Skeletal muscle satellite cell (primary cell): ENCODE measurements around the gene TENT4A.
A peak's percentile ranks its signal among the peaks of the same experiment; 100 is the strongest.

Experiments
- H3K27me3 ChIP-seq: 2 replicates; pipeline ENCODE4 v1.7.0; 2013; ENCODE audit warnings: low read length; ENCODE audit not compliant: control insufficient read depth, insufficient read depth
- H3K36me3 ChIP-seq: 2 replicates; pipeline ENCODE4 v1.7.0; 2013; ENCODE audit warnings: mild to moderate bottlenecking, control low read depth, low read length; ENCODE audit not compliant: insufficient read depth
- H3K4me1 ChIP-seq: 2 replicates; pipeline ENCODE4 v1.7.0; 2013; ENCODE audit warnings: low read length; ENCODE audit not compliant: control insufficient read depth, insufficient read depth
- H3K4me2 ChIP-seq: 2 replicates; pipeline ENCODE4 v1.7.0; 2013; ENCODE audit warnings: mild to moderate bottlenecking, low read length
- H3K4me3 ChIP-seq: 2 replicates; pipeline ENCODE4 v1.7.0; 2013; ENCODE audit warnings: low read length
- H3K9ac ChIP-seq: 2 replicates; pipeline ENCODE4 v1.7.0; 2013; ENCODE audit warnings: mild to moderate bottlenecking, low read depth, low read length, moderate library complexity
- H3K9me3 ChIP-seq: replicated peaks from 2 replicates; pipeline ENCODE4 v1.7.0; 2013; ENCODE audit warnings: mild to moderate bottlenecking, control low read depth, low read length

TENT4A gene

GRCh38 chr5:6711409-6712141 lies 1.7 kb upstream of the TENT4A start:
- Histone ChIP-seq H3K9me3 (no peaks in the 10 kb centered on the region), H3K4me3 (peak overlapping the region; percentile 85), H3K4me2 (peak overlapping the region; percentile 95), H3K36me3 (peaks cover 2% of the 10 kb centered on the region), H3K27me3 (no peaks in the 10 kb centered on the region), H3K4me1 (peaks cover 21% of the 10 kb centered on the region), H3K9ac (peak overlapping the region; percentile 90)

- Histone ChIP-seq H3K27me3 (no peaks in the 10 kb centered on the region), H3K4me2 (peak overlapping the region; percentile 95), H3K36me3 (peaks cover 8% of the 10 kb centered on the region), H3K4me3 (peak overlapping the region; percentile 85), H3K9me3 (no peaks in the 10 kb centered on the region), H3K9ac (peak overlapping the region; percentile 90), H3K4me1 (peaks cover 27% of the 10 kb centered on the region)
Measured at GRCh38 chr5:6712142-6712576, 1.1 kb upstream of the TENT4A start.

GRCh38 chr5:6712577-6713273 lies 507 bp upstream of the TENT4A start:
- Histone ChIP-seq H3K4me2 (peak overlapping the region; percentile 95), H3K27me3 (no peaks in the 10 kb centered on the region), H3K4me3 (peak overlapping the region; percentile 85), H3K36me3 (peaks cover 8% of the 10 kb centered on the region), H3K9me3 (no peaks in the 10 kb centered on the region), H3K9ac (peak overlapping the region; percentile 90), H3K4me1 (peaks cover 32% of the 10 kb centered on the region)

- Histone ChIP-seq H3K36me3 (peaks cover 8% of the 10 kb centered on the region), H3K9ac (peak overlapping the region; percentile 70), H3K4me3 (peak overlapping the region; percentile 70), H3K4me2 (peak overlapping the region; percentile 92), H3K27me3 (no peaks in the 10 kb centered on the region), H3K9me3 (no peaks in the 10 kb centered on the region), H3K4me1 (peaks cover 38% of the 10 kb centered on the region)
Measured at GRCh38 chr5:6714226-6715041, 1.2 kb downstream of the TENT4A start.

GRCh38 chr5:6715271-6715670 lies 2.0 kb downstream of the TENT4A start:
- peak overlapping the region; percentile 70 for H3K9ac ChIP-seq
- H3K4me2 ChIP-seq: peak overlapping the region; percentile 92
- no peaks in the 10 kb centered on the region for H3K27me3 ChIP-seq
- peak overlapping the region; percentile 70 for H3K4me3 ChIP-seq
- peaks cover 46% of the 10 kb centered on the region for H3K4me1 ChIP-seq
- no peaks in the 10 kb centered on the region for H3K9me3 ChIP-seq
- peaks cover 8% of the 10 kb centered on the region for H3K36me3 ChIP-seq

GRCh38 chr5:6715758-6716628 lies 2.8 kb downstream of the TENT4A start:
- H3K27me3 ChIP-seq: no peaks in the 10 kb centered on the region
- H3K4me3 ChIP-seq: peak overlapping the region; percentile 70
- peak overlapping the region; percentile 92 for H3K4me2 ChIP-seq
- peak overlapping the region; percentile 70 for H3K9ac ChIP-seq
- peaks cover 8% of the 10 kb centered on the region for H3K36me3 ChIP-seq
- H3K9me3 ChIP-seq: no peaks in the 10 kb centered on the region
- H3K4me1 ChIP-seq: peaks cover 52% of the 10 kb centered on the region

GRCh38 chr5:6716629-6717149 lies 3.5 kb downstream of the TENT4A start:
- Histone ChIP-seq H3K36me3 (peaks cover 8% of the 10 kb centered on the region), H3K4me1 (peaks cover 55% of the 10 kb centered on the region), H3K9me3 (no peaks in the 10 kb centered on the region), H3K27me3 (no peaks in the 10 kb centered on the region), H3K4me3 (peak overlapping the region; percentile 70), H3K4me2 (peak overlapping the region; percentile 92), H3K9ac (no peak overlapping the region)

GRCh38 chr5:6717247-6717646 lies 4.0 kb downstream of the TENT4A start:
- Histone ChIP-seq H3K9me3 (no peaks in the 10 kb centered on the region), H3K36me3 (peaks cover 8% of the 10 kb centered on the region), H3K4me1 (peaks cover 58% of the 10 kb centered on the region), H3K4me3 (peak overlapping the region; percentile 70), H3K4me2 (peak overlapping the region; percentile 92), H3K9ac (no peak overlapping the region), H3K27me3 (no peaks in the 10 kb centered on the region)

- H3K4me1 ChIP-seq: peaks cover 63% of the 10 kb centered on the region
- no peak overlapping the region for H3K9ac ChIP-seq
- H3K4me3 ChIP-seq: no peak overlapping the region
Measured at GRCh38 chr5:6717687-6718086, 4.5 kb downstream of the TENT4A start.

GRCh38 chr5:6718161-6718681 lies 5.0 kb downstream of the TENT4A start:
- Histone ChIP-seq H3K9ac (no peak overlapping the region), H3K36me3 (peaks cover 8% of the 10 kb centered on the region), H3K27me3 (no peaks in the 10 kb centered on the region), H3K9me3 (no peaks in the 10 kb centered on the region), H3K4me2 (peak overlapping the region; percentile 27), H3K4me3 (no peak overlapping the region), H3K4me1 (peaks cover 68% of the 10 kb centered on the region)

More at GRCh38 chr5:6717687-6718086, 4.5 kb downstream of the TENT4A start:
- Histone ChIP-seq H3K36me3 (peaks cover 8% of the 10 kb centered on the region), H3K9me3 (no peaks in the 10 kb centered on the region), H3K4me2 (peak overlapping the region; percentile 92), H3K27me3 (no peaks in the 10 kb centered on the region)
